HG03280 (cell line): ENCODE measurements around the gene OBI1.

Experiments
- ATAC-seq: cut with Tn5 transposase; IDR thresholded peaks from one replicate; pipeline ENCODE4 v1.9.1; 2021; ENCODE audit warnings: mild to moderate bottlenecking, moderate library complexity; ENCODE audit not compliant: unreplicated experiment

Gene OBI1

GRCh38 chr13:78592584-78592983 lies 66.4 kb downstream of the OBI1 start:
- no peak for ATAC-seq

- ATAC-seq: no peak
These were observed 69.7 kb downstream of the OBI1 start for GRCh38 chr13:78589206-78589605.

GRCh38 chr13:78587395-78587794 lies 71.6 kb downstream of the OBI1 start:
- no peak for ATAC-seq

- no peak for ATAC-seq
These were observed 72.2 kb downstream of the OBI1 start for GRCh38 chr13:78586706-78587105.

- ATAC-seq: no peak
These were observed 82.7 kb downstream of the OBI1 start for GRCh38 chr13:78576261-78576660.

- no peak for ATAC-seq
These were observed 86.5 kb downstream of the OBI1 start for GRCh38 chr13:78572459-78572858.

- ATAC-seq: no peak
These were observed 89.9 kb downstream of the OBI1 start for GRCh38 chr13:78569029-78569428.

GRCh38 chr13:78566631-78567030 lies 92.3 kb downstream of the OBI1 start:
- ATAC-seq: no peak
